SU-DHL-6 (cell line): Measurements from ENCODE around the gene SWT1.

Experiments used
- CTCF ChIP-seq: fragments of 200-600 bp; sonication (generic); IDR thresholded peaks from one replicate; pipeline ENCODE4 v1.5.1; 2017; ENCODE audit warnings: antibody characterized with exemption, mild to moderate bottlenecking, low read length, moderate library complexity; ENCODE audit not compliant: insufficient read depth, poor library complexity, severe bottlenecking
- EZH2phosphoT487 ChIP-seq: fragments of 200-600 bp; sonication (generic), shearing (Covaris generic); conservative IDR thresholded peaks from 2 replicates; pipeline ENCODE4 v1.6.1; 2018; ENCODE audit warnings: mild to moderate bottlenecking, antibody characterized with exemption, low read length, moderate library complexity, mixed read lengths

GRCh38 chr1:185108321-185108720 lies 48.6 kb upstream of the SWT1 start:
- TF ChIP-seq CTCF, result no peak
- TF ChIP-seq EZH2phosphoT487, result no peak
